NB4 (cell line): ENCODE results near the gene SCYGR7.
"Not testable (repeated sequence)": the region's sequence is repeated elsewhere in the genome, so short reads cannot be mapped to it uniquely, and the experiment has no call there.

ENCODE experiments used
- DNase-seq: peaks from one replicate; pipeline ENCODE4 v3.0.0; 2010; ENCODE audit warnings: low read depth
- H3K4me3 ChIP-seq: one replicate; pipeline ENCODE4 v1.5.1; 2011; ENCODE audit warnings: mild to moderate bottlenecking, low read depth, low read length, moderate library complexity
- CTCF ChIP-seq: IDR thresholded peaks from one replicate; pipeline ENCODE4 v1.5.1; 2012; ENCODE audit warnings: low read depth, low read length
- MAX ChIP-seq: IDR thresholded peaks from 2 replicates; pipeline ENCODE4 v1.6.1; 2011; ENCODE audit warnings: low read depth, low read length
- MYC ChIP-seq: IDR thresholded peaks from 2 replicates; pipeline ENCODE4 v1.6.1; 2011; ENCODE audit warnings: low read depth, low read length
- POLR2A ChIP-seq: IDR thresholded peaks from 2 replicates; pipeline ENCODE4 v1.6.1; 2011; ENCODE audit warnings: mild to moderate bottlenecking; ENCODE audit not compliant: insufficient read length; ENCODE audit errors: extremely low read depth

The SCYGR7 gene

GRCh38 chr2:227716501-227716900 is 11.6 kb upstream of the SCYGR7 start:
- TF ChIP-seq CTCF (no peak), MYC (no peak), POLR2A (no peak), MAX (no peak)
- DNase-seq: no peak
- H3K4me3 ChIP-seq: no peak overlapping the region

GRCh38 chr2:227717687-227718567 is 10.2 kb upstream of the SCYGR7 start, which contains the start of gene SLC19A3:
Gene SLC19A3, minus strand, starts transcription at chr2:227718028. Its CDS starts 15,710 bp downstream, at chr2:227702318.
- DNase-seq: no peak
- TF ChIP-seq MYC: no peak
- TF ChIP-seq MAX: no peak
- TF ChIP-seq CTCF: no peak
- no peak for TF ChIP-seq POLR2A

GRCh38 chr2:227719641-227720040 is 8.5 kb upstream of the SCYGR7 start:
- no peak for TF ChIP-seq MAX
- TF ChIP-seq MYC: no peak
- TF ChIP-seq CTCF: no peak
- TF ChIP-seq POLR2A: no peak
- no peak overlapping the region for H3K4me3 ChIP-seq
- peak; percentile 41 for DNase-seq

More at GRCh38 chr2:227717687-227718567, 10.2 kb upstream of the SCYGR7 start, which contains the start of gene SLC19A3:
- H3K4me3 ChIP-seq: no peak within 1 kb of the TSS

GRCh38 chr2:227720680-227721079 is 7.5 kb upstream of the SCYGR7 start:
- no peak overlapping the region for H3K4me3 ChIP-seq
- peak; percentile 35 for DNase-seq
- no peak for TF ChIP-seq MYC
- TF ChIP-seq CTCF: no peak
- no peak for TF ChIP-seq MAX
- TF ChIP-seq POLR2A: no peak

GRCh38 chr2:227722821-227723220 is 5.3 kb upstream of the SCYGR7 start:
- not testable (repeated sequence) for DNase-seq, H3K4me3 ChIP-seq

GRCh38 chr2:227724394-227725039 is 3.6 kb upstream of the SCYGR7 start, which contains the start of gene SCYGR6:
Gene SCYGR6, minus strand, starts transcription at chr2:227724757. Its CDS starts 0 bp downstream, at chr2:227724757.
- DNase-seq: peak; percentile 56
- TF ChIP-seq MYC: no peak
- TF ChIP-seq MAX: no peak
- TF ChIP-seq CTCF: no peak
- TF ChIP-seq POLR2A: no peak
- no peak within 1 kb of the TSS for H3K4me3 ChIP-seq
